HFF-Myc (cell line): Measurements from ENCODE around the gene ATP5MG.
"Not testable (repeated sequence)": the region's sequence is repeated elsewhere in the genome, so short reads cannot be mapped to it uniquely, and the experiment has no call there.

ENCODE experiments used
- DNase-seq: peaks from one replicate; pipeline ENCODE4 v3.0.0-alpha.2; 2011; ENCODE audit warnings: low read depth; ENCODE audit errors: extremely low read depth
- H3K4me3 ChIP-seq: replicated peaks from 2 replicates; pipeline ENCODE4 v1.5.1; 2011; ENCODE audit warnings: low read depth, mild to moderate bottlenecking, control low read depth, low read length
- TF ChIP-seq, protein P1 (sequence below): IDR thresholded peaks from 2 replicates; pipeline ENCODE4 v1.5.1; 2012; ENCODE audit warnings: mild to moderate bottlenecking, low read depth, low read length, control low read depth; ENCODE audit errors: missing control alignments

The ATP5MG gene

GRCh38 chr11:118382954-118383353 lies 18.5 kb upstream of the ATP5MG start:
- TF ChIP-seq, protein P1, sequence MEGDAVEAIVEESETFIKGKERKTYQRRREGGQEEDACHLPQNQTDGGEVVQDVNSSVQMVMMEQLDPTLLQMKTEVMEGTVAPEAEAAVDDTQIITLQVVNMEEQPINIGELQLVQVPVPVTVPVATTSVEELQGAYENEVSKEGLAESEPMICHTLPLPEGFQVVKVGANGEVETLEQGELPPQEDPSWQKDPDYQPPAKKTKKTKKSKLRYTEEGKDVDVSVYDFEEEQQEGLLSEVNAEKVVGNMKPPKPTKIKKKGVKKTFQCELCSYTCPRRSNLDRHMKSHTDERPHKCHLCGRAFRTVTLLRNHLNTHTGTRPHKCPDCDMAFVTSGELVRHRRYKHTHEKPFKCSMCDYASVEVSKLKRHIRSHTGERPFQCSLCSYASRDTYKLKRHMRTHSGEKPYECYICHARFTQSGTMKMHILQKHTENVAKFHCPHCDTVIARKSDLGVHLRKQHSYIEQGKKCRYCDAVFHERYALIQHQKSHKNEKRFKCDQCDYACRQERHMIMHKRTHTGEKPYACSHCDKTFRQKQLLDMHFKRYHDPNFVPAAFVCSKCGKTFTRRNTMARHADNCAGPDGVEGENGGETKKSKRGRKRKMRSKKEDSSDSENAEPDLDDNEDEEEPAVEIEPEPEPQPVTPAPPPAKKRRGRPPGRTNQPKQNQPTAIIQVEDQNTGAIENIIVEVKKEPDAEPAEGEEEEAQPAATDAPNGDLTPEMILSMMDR, result no peak
- DNase-seq, result no peak

DNA sequence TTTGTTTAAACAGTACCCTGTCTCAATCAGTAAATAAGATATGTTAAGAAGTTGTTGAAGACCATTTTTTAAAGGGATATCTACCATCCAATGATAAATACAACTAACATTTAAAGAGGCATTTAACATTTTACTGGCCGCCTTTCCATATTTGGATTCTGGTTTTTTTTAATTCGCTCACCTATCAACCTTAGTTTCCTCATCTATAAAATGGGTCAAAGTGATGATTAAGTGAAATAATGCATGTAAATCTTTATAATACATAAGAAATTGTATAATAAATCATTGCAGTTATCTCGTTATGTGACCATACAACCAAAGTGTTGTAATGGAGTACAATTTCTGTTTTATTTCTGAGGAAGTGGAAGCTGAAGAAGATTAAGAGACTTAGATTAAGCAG lies 17.7 kb upstream of the ATP5MG start:
- TF ChIP-seq, protein P1, result no peak
- H3K4me3 ChIP-seq, result no peak overlapping the region
- DNase-seq, result no peak

More at GRCh38 chr11:118382954-118383353, 18.5 kb upstream of the ATP5MG start:
- H3K4me3 ChIP-seq, result no peak overlapping the region

- no peak overlapping the region for H3K4me3 ChIP-seq
- TF ChIP-seq, protein P1, result no peak
- DNase-seq, result no peak
Measured at GRCh38 chr11:118396097-118396501, 5.3 kb upstream of the ATP5MG start.

DNA sequence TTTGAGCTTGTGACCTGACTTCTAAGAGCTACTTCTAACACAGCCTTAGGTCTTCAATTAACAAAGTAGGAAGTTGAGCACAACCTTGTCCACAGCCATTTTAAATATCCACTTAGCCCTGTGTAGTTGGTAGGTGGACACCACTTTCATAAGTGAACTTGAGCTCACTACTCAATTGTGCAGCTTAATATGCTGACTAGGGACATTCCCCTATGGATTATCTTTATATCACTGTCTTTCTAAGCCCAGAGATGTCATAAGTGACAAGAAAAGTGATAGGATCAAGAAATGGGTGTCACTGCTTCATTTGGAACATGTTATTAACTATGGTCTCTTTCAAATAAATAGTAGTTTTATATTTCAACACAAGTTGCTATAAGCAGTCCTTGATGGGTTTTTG lies 4.0 kb upstream of the ATP5MG start:
- H3K4me3 ChIP-seq, result no peak overlapping the region
- TF ChIP-seq, protein P1, result no peak
- DNase-seq, result no peak

DNA sequence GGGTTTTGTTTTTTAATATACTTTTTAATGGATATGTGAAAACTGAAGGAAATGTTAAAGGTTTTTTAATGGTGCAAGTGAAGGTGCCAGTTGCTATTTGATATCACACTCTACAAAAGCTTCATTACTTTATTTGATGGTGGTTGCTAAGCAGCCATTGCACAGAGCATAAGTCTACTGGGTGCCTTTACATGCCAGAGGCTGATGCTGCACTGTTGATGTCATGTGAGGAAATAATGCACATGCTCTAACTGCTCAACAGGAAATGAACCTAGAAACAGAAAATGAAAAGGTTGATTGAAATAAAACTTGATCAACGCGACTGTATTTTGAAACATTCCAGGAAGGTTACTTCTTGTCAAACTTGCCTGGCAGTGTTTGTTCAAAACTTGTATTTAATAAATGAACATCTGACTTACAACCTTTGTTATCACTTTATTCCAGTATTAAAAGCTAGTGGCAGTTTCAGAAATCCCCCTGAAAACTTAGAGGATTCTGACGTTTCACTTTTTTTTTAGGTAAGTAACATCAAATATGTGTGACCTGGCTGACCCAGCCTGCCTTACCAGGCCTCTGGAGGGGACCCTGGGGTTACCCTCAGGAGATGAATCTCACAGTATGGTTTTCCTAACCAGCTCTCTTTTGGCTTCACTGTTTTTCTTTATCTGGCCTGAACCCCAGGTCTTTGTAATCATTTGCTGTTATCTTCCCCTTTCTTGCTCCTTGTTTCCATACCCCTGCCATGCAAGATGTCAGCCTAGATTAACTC lies 2.4 kb upstream of the ATP5MG start:
- TF ChIP-seq, protein P1, result no peak
- no peak overlapping the region for H3K4me3 ChIP-seq
- DNase-seq, result no peak

DNA sequence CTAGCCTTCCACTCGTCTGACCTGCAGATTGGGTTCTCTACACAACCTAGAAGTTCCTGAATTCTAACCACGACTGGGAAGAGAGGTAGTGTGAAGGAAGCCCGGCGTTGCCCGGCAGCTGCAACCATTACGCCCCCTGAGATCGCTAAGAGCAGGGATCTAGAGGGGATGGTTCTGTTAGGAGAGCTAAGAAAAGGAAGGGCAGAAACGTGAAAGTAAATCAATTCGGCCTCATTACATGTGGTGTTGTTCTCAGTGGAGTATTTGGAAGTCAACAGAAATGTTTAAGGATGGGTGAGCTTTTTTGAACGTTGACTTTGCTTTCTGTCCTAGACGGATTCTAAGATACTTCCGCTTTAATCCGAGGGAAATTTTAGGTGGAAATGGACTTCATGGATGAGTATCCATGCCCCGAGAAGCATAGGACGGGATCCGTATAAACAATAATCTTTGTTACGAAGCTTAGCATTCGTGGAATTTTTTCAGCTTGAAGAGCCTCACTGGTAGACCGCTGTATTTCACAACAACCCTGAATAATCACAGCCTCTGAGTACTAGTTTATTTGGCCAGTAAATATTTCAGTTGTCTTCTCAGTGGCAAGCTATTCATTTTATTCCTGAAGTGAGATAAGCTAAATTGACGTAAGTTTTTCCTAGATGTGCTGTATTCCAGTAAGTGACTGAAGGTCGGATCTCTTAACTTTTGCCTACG lies 629 bp downstream of the ATP5MG start:
- TF ChIP-seq, protein P1, result no peak
- DNase-seq, result no peak

DNA sequence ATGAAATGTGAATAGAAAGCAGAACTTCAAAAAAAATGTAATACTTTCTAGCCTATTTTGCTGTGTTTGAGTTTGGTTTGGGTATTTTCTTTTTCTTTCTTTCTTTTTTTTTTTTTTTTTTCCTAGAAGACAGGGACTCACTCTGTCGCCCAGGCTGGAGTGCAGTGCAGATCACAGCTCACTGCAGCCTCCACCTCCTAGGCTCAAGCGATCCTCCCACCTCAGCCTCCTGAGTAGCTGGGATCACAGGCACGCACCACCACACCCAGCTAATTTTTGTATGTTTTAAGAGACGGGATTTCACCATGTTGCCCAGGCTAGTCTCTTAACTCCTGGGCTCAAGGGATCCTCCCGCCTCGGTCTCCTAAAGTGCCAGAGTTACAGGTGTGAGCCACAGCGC lies 1.2 kb downstream of the ATP5MG start:
- DNase-seq, result not testable (repeated sequence)
- H3K4me3 ChIP-seq, result peak overlapping the region; percentile 70

More for the DNA sequence above, 629 bp downstream of the ATP5MG start:
- peak overlapping the region; percentile 70 for H3K4me3 ChIP-seq
